Hepatocyte (in vitro differentiated cells): Measurements from ENCODE around the gene THAP12. TPM values are rescaled to one million over a fixed set of nuclear protein-coding genes. Genes with fewer than 3 reads are reported as not detected.
A peak's percentile ranks its signal among the peaks of the same experiment; 100 is the strongest.
"Not testable (repeated sequence)": the region's sequence is repeated elsewhere in the genome, so short reads cannot be mapped to it uniquely, and the experiment has no call there.

Experiments
- DNase-seq: peaks from one replicate; pipeline ENCODE4 v3.0.0-alpha.2; 2016; ENCODE audit warnings: low spot score
- H2AFZ ChIP-seq: fragments of 200-600 bp; sonication (generic); 2 replicates; pipeline ENCODE4 v1.6.0; 2016; ENCODE audit warnings: antibody characterized with exemption, mild to moderate bottlenecking
- H3K27ac ChIP-seq: fragments of 200-600 bp; sonication (generic); 2 replicates; pipeline ENCODE4 v1.5.1; 2016; ENCODE audit warnings: mild to moderate bottlenecking
- H3K27me3 ChIP-seq: fragments of 200-600 bp; sonication (generic); 2 replicates; pipeline ENCODE4 v1.6.1; 2016
- H3K36me3 ChIP-seq: fragments of 200-600 bp; sonication (generic); replicated peaks from 2 replicates; pipeline ENCODE4 v1.5.1; 2016; ENCODE audit warnings: low read depth; ENCODE audit not compliant: insufficient read depth
- H3K4me1 ChIP-seq: fragments of 200-600 bp; sonication (generic); 2 replicates; pipeline ENCODE4 v1.5.1; 2016; ENCODE audit warnings: mild to moderate bottlenecking, moderate library complexity; ENCODE audit not compliant: insufficient read depth
- H3K4me2 ChIP-seq: fragments of 200-600 bp; sonication (generic); 2 replicates; pipeline ENCODE4 v1.6.0; 2016
- H3K4me3 ChIP-seq: fragments of 200-600 bp; sonication (generic); 2 replicates; pipeline ENCODE4 v1.5.1; 2016; ENCODE audit warnings: mild to moderate bottlenecking
- H3K79me2 ChIP-seq: fragments of 200-600 bp; sonication (generic); 2 replicates; pipeline ENCODE4 v1.6.0; 2017; ENCODE audit warnings: mild to moderate bottlenecking
- H3K9me2 ChIP-seq: fragments of 200-600 bp; sonication (generic); replicated peaks from 2 replicates; pipeline ENCODE4 v1.6.0; 2017; ENCODE audit warnings: mild to moderate bottlenecking; ENCODE audit not compliant: insufficient read depth
- H3K9me3 ChIP-seq: fragments of 200-600 bp; sonication (generic); 2 replicates; pipeline ENCODE4 v1.5.1; 2016; ENCODE audit warnings: low read depth, mild to moderate bottlenecking
- H4K20me1 ChIP-seq: fragments of 200-600 bp; sonication (generic); 2 replicates; pipeline ENCODE4 v1.6.0; 2016; ENCODE audit warnings: mild to moderate bottlenecking; ENCODE audit not compliant: insufficient read depth, poor library complexity, severe bottlenecking
- CTCF ChIP-seq: fragments of 200-600 bp; sonication (generic); IDR thresholded peaks from 2 replicates; pipeline ENCODE4 v1.5.1; 2016; ENCODE audit warnings: antibody characterized with exemption, mild to moderate bottlenecking; ENCODE audit not compliant: poor library complexity
- EZH2 ChIP-seq: fragments of 200-600 bp; sonication (generic); IDR thresholded peaks from 2 replicates; pipeline ENCODE4 v1.6.1; 2016; ENCODE audit warnings: antibody characterized with exemption, mild to moderate bottlenecking, borderline replicate concordance
- EZH2phosphoT487 ChIP-seq: fragments of 200-600 bp; sonication (generic); IDR thresholded peaks from one replicate; pipeline ENCODE4 v1.6.1; 2018; ENCODE audit warnings: antibody characterized with exemption, mild to moderate bottlenecking, low read depth, moderate library complexity; ENCODE audit not compliant: unreplicated experiment, severe bottlenecking
- WGBS: methylation state at CpG from one replicate; pipeline ENCODE4 v1.1.6; 2016; ENCODE audit warnings: low lambda C conversion rate; ENCODE audit errors: missing lambda C conversion rate; 5-methylcytosine and 5-hydroxymethylcytosine counted together
- polyA plus RNA-seq: library from polyadenylated mRNA; unstranded; fragments of >200 nt; fragmentation: Nextera tagmentation; extraction: Ambion mirVana; gene quantifications from 2 replicates; pipeline ENCODE4 v1.2.1, GENCODE V29; 2016
- total RNA-seq: library from RNA; depleted of rRNA; stranded (reverse); fragments of >200 nt; gene quantifications from 2 replicates; pipeline ENCODE4 v1.2.3, GENCODE V29; 2014

THAP12 gene
- total and polyA plus RNA-seq, 2 experiments from 2014 or later, result 21.5 to 62.6 TPM

- Histone ChIP-seq H3K4me1 (peaks cover 5% of the 10 kb centered on the region), H2AFZ (no peak overlapping the region), H3K27ac (no peak overlapping the region), H3K4me3 (no peak overlapping the region), H3K4me2 (peak overlapping the region; percentile 2), H3K9me2 (no peaks in the 10 kb centered on the region), H3K27me3 (no peaks in the 10 kb centered on the region), H3K79me2 (no peaks in the 10 kb centered on the region), H3K9me3 (no peaks in the 10 kb centered on the region), H4K20me1 (no peaks in the 10 kb centered on the region), H3K36me3 (no peaks in the 10 kb centered on the region)
- TF ChIP-seq EZH2, result no peak
- no peak for TF ChIP-seq CTCF
- no peak for TF ChIP-seq EZH2phosphoT487
- WGBS, result 36% methylated on average over 7 of the region's 7 CpGs
- no peak for DNase-seq
Observed at GRCh38 chr11:76408171-76408965, 27.4 kb upstream of the THAP12 start.

GRCh38 chr11:76406359-76406758, 25.4 kb upstream of the THAP12 start:
- no peaks in the 10 kb centered on the region for H3K36me3 ChIP-seq
- H4K20me1 ChIP-seq, result no peaks in the 10 kb centered on the region
- H3K79me2 ChIP-seq, result no peaks in the 10 kb centered on the region
- no peak overlapping the region for H3K4me2 ChIP-seq
- no peaks in the 10 kb centered on the region for H3K9me2 ChIP-seq
- WGBS, result 97% methylated on average over 4 of the region's 4 CpGs
- peaks cover 5% of the 10 kb centered on the region for H3K4me1 ChIP-seq
- H3K4me3 ChIP-seq, result no peak overlapping the region
- H2AFZ ChIP-seq, result no peak overlapping the region
- DNase-seq, result no peak
- H3K9me3 ChIP-seq, result no peaks in the 10 kb centered on the region
- TF ChIP-seq CTCF (no peak), EZH2phosphoT487 (no peak)
- no peaks in the 10 kb centered on the region for H3K27me3 ChIP-seq
- H3K27ac ChIP-seq, result no peak overlapping the region

GRCh38 chr11:76401484-76401883, 20.6 kb upstream of the THAP12 start:
- H3K4me3 ChIP-seq, DNase-seq: not testable (repeated sequence)
- WGBS, result 92% methylated on average over 8 of the region's 8 CpGs

GRCh38 chr11:76400967-76401366, 20.0 kb upstream of the THAP12 start:
- Histone ChIP-seq H4K20me1 (no peaks in the 10 kb centered on the region), H3K27me3 (no peaks in the 10 kb centered on the region), H3K4me3 (no peak overlapping the region), H3K9me3 (no peaks in the 10 kb centered on the region), H3K27ac (no peak overlapping the region), H3K79me2 (no peaks in the 10 kb centered on the region), H3K9me2 (no peaks in the 10 kb centered on the region), H3K4me2 (no peak overlapping the region), H3K4me1 (no peaks in the 10 kb centered on the region), H2AFZ (no peak overlapping the region), H3K36me3 (no peaks in the 10 kb centered on the region)
- WGBS, result 97% methylated on average over 1 of the region's 1 CpG
- no peak for DNase-seq
- no peak for TF ChIP-seq CTCF
- TF ChIP-seq EZH2, result no peak
- TF ChIP-seq EZH2phosphoT487, result no peak

More at GRCh38 chr11:76401484-76401883, 20.6 kb upstream of the THAP12 start:
- H3K27me3 ChIP-seq, H3K9me3 ChIP-seq, H4K20me1 ChIP-seq, H3K4me1 ChIP-seq, H3K9me2 ChIP-seq, H3K4me2 ChIP-seq, H3K79me2 ChIP-seq, H3K27ac ChIP-seq, H2AFZ ChIP-seq, H3K36me3 ChIP-seq: not testable (repeated sequence)
